ENCODE results near the gene SYF2.

GRCh38 chr1:25247829-25248754 is 15.8 kb upstream of the SYF2 start:
- TF ChIP-seq GATA2 (IDR thresholded peaks at IDR 0.05; ENCODE audit: low read depth, low read length) (no peak), GATA3 (IDR thresholded peaks at IDR 0.05; ENCODE audit: low read depth, low read length) (no peak)
